IPS DF 6.9 (cell line): ENCODE measurements around the gene KLK15.

Source experiments
- DNase-seq: peaks from one replicate; pipeline ENCODE4 v3.0.0-alpha.2; 2013; ENCODE audit warnings: low read depth, low spot score
- H3K27ac ChIP-seq: one replicate; pipeline ENCODE4 v1.5.1; 2013; ENCODE audit warnings: low read length, control low read depth
- H3K27me3 ChIP-seq: 2 replicates; pipeline ENCODE4 v1.6.1; 2013; ENCODE audit warnings: mild to moderate bottlenecking, low read length; ENCODE audit not compliant: control insufficient read depth, insufficient read depth
- H3K36me3 ChIP-seq: 2 replicates; pipeline ENCODE4 v1.6.1; 2013; ENCODE audit warnings: low read length; ENCODE audit not compliant: control insufficient read depth, insufficient read depth
- H3K4me1 ChIP-seq: 2 replicates; pipeline ENCODE4 v1.6.1; 2013; ENCODE audit warnings: low read length; ENCODE audit not compliant: control insufficient read depth, insufficient read depth
- H3K4me3 ChIP-seq: 2 replicates; pipeline ENCODE4 v1.5.1; 2013; ENCODE audit warnings: mild to moderate bottlenecking, low read length
- H3K9me3 ChIP-seq: 2 replicates; pipeline ENCODE4 v1.6.1; 2013; ENCODE audit warnings: low read length, inconsistent platforms; ENCODE audit not compliant: control insufficient read depth, insufficient read depth
- WGBS: extraction: QIAGEN DNeasy Blood & Tissue Kit; methylation state at CpG from one replicate; pipeline ENCODE4 v1.1.7; 2013; ENCODE audit warnings: mixed read lengths, missing lambda C conversion rate; ENCODE audit not compliant: insufficient read length, insufficient coverage; 5-methylcytosine and 5-hydroxymethylcytosine counted together

The KLK15 gene

GRCh38 chr19:50833117-50833801 is at the start of gene KLK15:
TSS of gene KLK15 (minus strand) at chr19:50833574. CDS start at chr19:50831492, 2,082 bp downstream.
- no CpG with 5 or more reads among the region's 8 CpGs for WGBS
- no peaks in the 10 kb centered on the region for H3K9me3 ChIP-seq

GRCh38 chr19:50882188-50882587 is 48.8 kb upstream of the KLK15 start:
- no peaks in the 10 kb centered on the region for H3K36me3 ChIP-seq
- H3K4me3 ChIP-seq, result no peak overlapping the region
- no peaks in the 10 kb centered on the region for H3K4me1 ChIP-seq
- no peaks in the 10 kb centered on the region for H3K27me3 ChIP-seq
- DNase-seq, result no peak
- WGBS, result no CpG with 5 or more reads among the region's 3 CpGs
- no peak overlapping the region for H3K27ac ChIP-seq
- H3K9me3 ChIP-seq, result peaks cover 1% of the 10 kb centered on the region

More at GRCh38 chr19:50833117-50833801, at the start of gene KLK15:
- Histone ChIP-seq H3K4me3 (no peak within 1 kb of the TSS), H3K36me3 (no peaks in the 10 kb centered on the region), H3K27ac (no peak within 1 kb of the TSS), H3K4me1 (peaks cover 2% of the 10 kb centered on the region), H3K27me3 (no peaks in the 10 kb centered on the region)
- no peak for DNase-seq

- Histone ChIP-seq H3K27ac (no peak overlapping the region), H3K4me1 (no peaks in the 10 kb centered on the region), H3K9me3 (peaks cover 1% of the 10 kb centered on the region), H3K4me3 (no peak overlapping the region), H3K36me3 (no peaks in the 10 kb centered on the region), H3K27me3 (no peaks in the 10 kb centered on the region; the same call in 1 of the 2 replicates)
- WGBS, result no CpG with 5 or more reads among the region's 5 CpGs
- no peak for DNase-seq
Measured at GRCh38 chr19:50880241-50880640, 46.9 kb upstream of the KLK15 start.

GRCh38 chr19:50878851-50879250 is 45.5 kb upstream of the KLK15 start:
- no peak for DNase-seq
- Histone ChIP-seq H3K9me3 (peaks cover 1% of the 10 kb centered on the region), H3K4me3 (no peak overlapping the region), H3K4me1 (no peaks in the 10 kb centered on the region), H3K27ac (no peak overlapping the region), H3K27me3 (no peaks in the 10 kb centered on the region; the same call in 1 of the 2 replicates), H3K36me3 (no peaks in the 10 kb centered on the region)
- no CpG with 5 or more reads among the region's 5 CpGs for WGBS

- Histone ChIP-seq H3K4me3 (no peak overlapping the region), H3K27me3 (no peaks in the 10 kb centered on the region; the same call in 1 of the 2 replicates), H3K9me3 (no peaks in the 10 kb centered on the region; the same call in none of the 2 replicates), H3K36me3 (no peaks in the 10 kb centered on the region), H3K4me1 (no peaks in the 10 kb centered on the region), H3K27ac (no peak overlapping the region)
- DNase-seq, result no peak
- no CpG with 5 or more reads among the region's 8 CpGs for WGBS
Measured at GRCh38 chr19:50877338-50877737, 44.0 kb upstream of the KLK15 start.

GRCh38 chr19:50876456-50876855 is 43.1 kb upstream of the KLK15 start:
- Histone ChIP-seq H3K4me1 (no peaks in the 10 kb centered on the region), H3K4me3 (no peak overlapping the region), H3K9me3 (no peaks in the 10 kb centered on the region; the same call in none of the 2 replicates), H3K27me3 (no peaks in the 10 kb centered on the region; the same call in 1 of the 2 replicates), H3K27ac (no peak overlapping the region), H3K36me3 (no peaks in the 10 kb centered on the region)
- no CpG with 5 or more reads among the region's 7 CpGs for WGBS
- DNase-seq, result no peak

- no CpG with 5 or more reads among the region's 9 CpGs for WGBS
- Histone ChIP-seq H3K27me3 (no peaks in the 10 kb centered on the region; the same call in 1 of the 2 replicates), H3K27ac (no peak overlapping the region)
Measured at GRCh38 chr19:50875795-50876422, 42.5 kb upstream of the KLK15 start.

GRCh38 chr19:50874211-50874610 is 40.8 kb upstream of the KLK15 start:
- WGBS, result no CpG with 5 or more reads among the region's 5 CpGs
- H3K36me3 ChIP-seq, result no peaks in the 10 kb centered on the region
- no peak for DNase-seq
- no peaks in the 10 kb centered on the region for H3K9me3 ChIP-seq
- H3K4me1 ChIP-seq, result no peaks in the 10 kb centered on the region
- no peaks in the 10 kb centered on the region; the same call in 1 of the 2 replicates for H3K27me3 ChIP-seq
- H3K4me3 ChIP-seq, result no peak overlapping the region
- no peak overlapping the region for H3K27ac ChIP-seq

More at GRCh38 chr19:50875795-50876422, 42.5 kb upstream of the KLK15 start:
- Histone ChIP-seq H3K4me3 (no peak overlapping the region), H3K4me1 (no peaks in the 10 kb centered on the region), H3K36me3 (no peaks in the 10 kb centered on the region), H3K9me3 (no peaks in the 10 kb centered on the region; the same call in none of the 2 replicates)
- DNase-seq, result no peak

GRCh38 chr19:50873056-50873455 is 39.7 kb upstream of the KLK15 start, which contains the start of gene KLK2:
TSS of gene KLK2 (plus strand) at chr19:50873439. CDS start at chr19:50873474, 35 bp downstream.
- WGBS, result no CpG with 5 or more reads among the region's 3 CpGs
- Histone ChIP-seq H3K36me3 (no peaks in the 10 kb centered on the region), H3K27me3 (no peaks in the 10 kb centered on the region; the same call in 1 of the 2 replicates), H3K27ac (no peak within 1 kb of the TSS), H3K9me3 (no peaks in the 10 kb centered on the region; the same call in 1 of the 2 replicates), H3K4me3 (no peak within 1 kb of the TSS), H3K4me1 (no peaks in the 10 kb centered on the region)
- DNase-seq, result no peak

- H3K27me3 ChIP-seq, result no peaks in the 10 kb centered on the region; the same call in 1 of the 2 replicates
Measured at GRCh38 chr19:50870417-50871089, 37.2 kb upstream of the KLK15 start.

More at GRCh38 chr19:50870417-50871089, 37.2 kb upstream of the KLK15 start:
- H3K27ac ChIP-seq, result no peak overlapping the region
- no peaks in the 10 kb centered on the region for H3K4me1 ChIP-seq
- no peaks in the 10 kb centered on the region for H3K36me3 ChIP-seq
- no peak overlapping the region for H3K4me3 ChIP-seq
- H3K9me3 ChIP-seq, result no peaks in the 10 kb centered on the region; the same call in 1 of the 2 replicates
- DNase-seq, result no peak
- WGBS, result no CpG with 5 or more reads among the region's 26 CpGs
